Measurements from ENCODE around the gene FARSB. TPM values are rescaled to one million over a fixed set of nuclear protein-coding genes. Genes with fewer than 3 reads are reported as not detected.

The FARSB gene
- polyA plus RNA-seq, 1 donor from 2014 or later, result 15.2 TPM

DNA sequence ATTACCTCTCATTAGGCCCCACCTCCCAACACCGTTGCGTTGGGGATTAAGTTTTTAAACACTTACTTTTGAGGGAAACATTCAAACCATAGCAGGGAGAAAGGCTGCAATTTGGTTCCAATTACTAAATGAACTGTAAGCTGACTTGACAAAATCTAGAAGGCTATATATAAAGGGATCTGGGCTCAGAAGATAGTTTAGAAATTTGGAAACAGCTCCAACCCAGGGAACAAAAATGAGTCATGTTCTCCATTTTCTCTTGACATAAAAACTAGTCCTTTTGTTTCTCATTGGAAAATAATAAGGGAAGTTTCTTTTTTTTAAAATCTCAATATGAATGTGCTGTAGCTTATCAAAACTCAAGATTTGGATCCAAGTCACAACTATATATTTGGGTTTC, 33.0 kb upstream of the FARSB start:
- Histone ChIP-seq H3K4me3 (ENCODE audit: low read length) (no peak overlapping the region), H3K36me3 (ENCODE audit: insufficient read depth, low read length) (no peaks in the 10 kb centered on the region), H3K27ac (ENCODE audit: low read length) (no peak overlapping the region), H3K9me3 (ENCODE audit: low read length) (no peaks in the 10 kb centered on the region), H3K79me2 (replicated peaks; ENCODE audit: insufficient read depth, low read length) (no peaks in the 10 kb centered on the region), H4K20me1 (ENCODE audit: insufficient read depth) (no peaks in the 10 kb centered on the region), H3K27me3 (ENCODE audit: insufficient read depth, low read depth, low read length) (no peaks in the 10 kb centered on the region), H3K9ac (ENCODE audit: low read length) (no peak overlapping the region), H3K9me2 (ENCODE audit: insufficient read depth, low read length) (no peaks in the 10 kb centered on the region), H3F3A (ENCODE audit: insufficient read depth, low read length, poor library complexity, severe bottlenecking) (no peaks in the 10 kb centered on the region), H2AFZ (ENCODE audit: low read depth, low read length) (no peak overlapping the region), H3K4me2 (ENCODE audit: low read length) (no peak overlapping the region)
- TF ChIP-seq SMC3 (conservative IDR thresholded peaks at IDR 0.05; ENCODE audit: poor library complexity) (no peak), POLR2AphosphoS5 (IDR thresholded peaks at IDR 0.05) (no peak)
- TF ChIP-seq, protein P1, sequence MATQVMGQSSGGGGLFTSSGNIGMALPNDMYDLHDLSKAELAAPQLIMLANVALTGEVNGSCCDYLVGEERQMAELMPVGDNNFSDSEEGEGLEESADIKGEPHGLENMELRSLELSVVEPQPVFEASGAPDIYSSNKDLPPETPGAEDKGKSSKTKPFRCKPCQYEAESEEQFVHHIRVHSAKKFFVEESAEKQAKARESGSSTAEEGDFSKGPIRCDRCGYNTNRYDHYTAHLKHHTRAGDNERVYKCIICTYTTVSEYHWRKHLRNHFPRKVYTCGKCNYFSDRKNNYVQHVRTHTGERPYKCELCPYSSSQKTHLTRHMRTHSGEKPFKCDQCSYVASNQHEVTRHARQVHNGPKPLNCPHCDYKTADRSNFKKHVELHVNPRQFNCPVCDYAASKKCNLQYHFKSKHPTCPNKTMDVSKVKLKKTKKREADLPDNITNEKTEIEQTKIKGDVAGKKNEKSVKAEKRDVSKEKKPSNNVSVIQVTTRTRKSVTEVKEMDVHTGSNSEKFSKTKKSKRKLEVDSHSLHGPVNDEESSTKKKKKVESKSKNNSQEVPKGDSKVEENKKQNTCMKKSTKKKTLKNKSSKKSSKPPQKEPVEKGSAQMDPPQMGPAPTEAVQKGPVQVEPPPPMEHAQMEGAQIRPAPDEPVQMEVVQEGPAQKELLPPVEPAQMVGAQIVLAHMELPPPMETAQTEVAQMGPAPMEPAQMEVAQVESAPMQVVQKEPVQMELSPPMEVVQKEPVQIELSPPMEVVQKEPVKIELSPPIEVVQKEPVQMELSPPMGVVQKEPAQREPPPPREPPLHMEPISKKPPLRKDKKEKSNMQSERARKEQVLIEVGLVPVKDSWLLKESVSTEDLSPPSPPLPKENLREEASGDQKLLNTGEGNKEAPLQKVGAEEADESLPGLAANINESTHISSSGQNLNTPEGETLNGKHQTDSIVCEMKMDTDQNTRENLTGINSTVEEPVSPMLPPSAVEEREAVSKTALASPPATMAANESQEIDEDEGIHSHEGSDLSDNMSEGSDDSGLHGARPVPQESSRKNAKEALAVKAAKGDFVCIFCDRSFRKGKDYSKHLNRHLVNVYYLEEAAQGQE (IDR thresholded peaks at IDR 0.05; ENCODE audit: borderline replicate concordance), result no peak

DNA sequence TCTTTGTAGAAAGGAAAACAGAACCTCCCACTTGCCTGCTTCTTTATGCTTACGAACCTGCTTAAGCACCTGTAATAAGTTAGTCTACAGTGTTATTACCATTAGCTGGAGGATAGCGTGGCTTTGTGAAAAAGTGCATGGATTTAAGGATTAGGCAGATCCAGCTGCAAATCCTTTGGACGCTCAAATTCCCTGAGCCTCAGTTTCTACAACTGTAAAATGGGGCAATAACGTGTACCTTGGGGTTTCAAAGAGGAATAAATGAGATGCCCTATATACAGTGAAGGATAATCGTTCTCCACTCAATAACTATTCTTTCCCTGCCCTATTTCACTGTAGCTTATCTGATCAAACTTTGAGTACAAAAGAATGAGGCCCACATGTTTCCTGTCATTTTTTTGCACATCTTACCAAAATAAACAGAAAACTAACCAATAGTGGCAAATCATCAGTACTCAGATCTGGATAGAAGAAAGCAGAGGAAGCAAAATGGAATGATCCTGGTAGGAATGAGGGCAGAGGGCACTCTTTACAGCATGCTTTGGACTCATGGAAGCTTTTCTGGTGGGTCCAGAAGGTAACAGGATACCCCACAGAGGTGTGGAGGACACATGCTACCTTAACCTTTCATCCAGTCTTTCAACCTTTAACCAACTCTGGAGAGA, 30.3 kb upstream of the FARSB start:
- no peaks in the 10 kb centered on the region for H4K20me1 ChIP-seq (ENCODE audit: insufficient read depth)
- H3K9me2 ChIP-seq (ENCODE audit: insufficient read depth, low read length), result no peaks in the 10 kb centered on the region
- no peak overlapping the region for H2AFZ ChIP-seq (ENCODE audit: low read depth, low read length)
- no peak overlapping the region for H3K9ac ChIP-seq (ENCODE audit: low read length)
- H3K4me3 ChIP-seq (ENCODE audit: low read length), result no peak overlapping the region
- no peaks in the 10 kb centered on the region for H3F3A ChIP-seq (ENCODE audit: insufficient read depth, low read length, poor library complexity, severe bottlenecking)
- H3K27ac ChIP-seq (ENCODE audit: low read length), result no peak overlapping the region
- no peaks in the 10 kb centered on the region for H3K79me2 ChIP-seq (replicated peaks; ENCODE audit: insufficient read depth, low read length)
- no peaks in the 10 kb centered on the region for H3K27me3 ChIP-seq (ENCODE audit: insufficient read depth, low read depth, low read length)
- no peak overlapping the region for H3K4me2 ChIP-seq (ENCODE audit: low read length)
- no peaks in the 10 kb centered on the region for H3K9me3 ChIP-seq (ENCODE audit: low read length)
- H3K36me3 ChIP-seq (ENCODE audit: insufficient read depth, low read length), result no peaks in the 10 kb centered on the region
- TF ChIP-seq, protein P2, sequence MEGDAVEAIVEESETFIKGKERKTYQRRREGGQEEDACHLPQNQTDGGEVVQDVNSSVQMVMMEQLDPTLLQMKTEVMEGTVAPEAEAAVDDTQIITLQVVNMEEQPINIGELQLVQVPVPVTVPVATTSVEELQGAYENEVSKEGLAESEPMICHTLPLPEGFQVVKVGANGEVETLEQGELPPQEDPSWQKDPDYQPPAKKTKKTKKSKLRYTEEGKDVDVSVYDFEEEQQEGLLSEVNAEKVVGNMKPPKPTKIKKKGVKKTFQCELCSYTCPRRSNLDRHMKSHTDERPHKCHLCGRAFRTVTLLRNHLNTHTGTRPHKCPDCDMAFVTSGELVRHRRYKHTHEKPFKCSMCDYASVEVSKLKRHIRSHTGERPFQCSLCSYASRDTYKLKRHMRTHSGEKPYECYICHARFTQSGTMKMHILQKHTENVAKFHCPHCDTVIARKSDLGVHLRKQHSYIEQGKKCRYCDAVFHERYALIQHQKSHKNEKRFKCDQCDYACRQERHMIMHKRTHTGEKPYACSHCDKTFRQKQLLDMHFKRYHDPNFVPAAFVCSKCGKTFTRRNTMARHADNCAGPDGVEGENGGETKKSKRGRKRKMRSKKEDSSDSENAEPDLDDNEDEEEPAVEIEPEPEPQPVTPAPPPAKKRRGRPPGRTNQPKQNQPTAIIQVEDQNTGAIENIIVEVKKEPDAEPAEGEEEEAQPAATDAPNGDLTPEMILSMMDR (IDR thresholded peaks at IDR 0.05; ENCODE audit: poor library complexity, severe bottlenecking), result no peak
- TF ChIP-seq POLR2AphosphoS5 (IDR thresholded peaks at IDR 0.05) (no peak), RAD21 (conservative IDR thresholded peaks at IDR 0.05) (no peak), EP300 (conservative IDR thresholded peaks at IDR 0.05; ENCODE audit: poor library complexity, severe bottlenecking) (no peak), TAF1 (IDR thresholded peaks at IDR 0.05; ENCODE audit: low read depth) (no peak), MXI1 (conservative IDR thresholded peaks at IDR 0.05; ENCODE audit: poor library complexity, severe bottlenecking) (no peak), EZH2 (IDR thresholded peaks at IDR 0.05; ENCODE audit: borderline replicate concordance, insufficient read depth, low read length, poor library complexity, severe bottlenecking) (no peak), SMC3 (conservative IDR thresholded peaks at IDR 0.05; ENCODE audit: poor library complexity) (no peak)
- TF ChIP-seq, protein P1 (IDR thresholded peaks at IDR 0.05; ENCODE audit: borderline replicate concordance), result no peak

Data from neural cell (in vitro differentiated cells).